Keratinocyte (primary cell): Measurements from ENCODE around the gene TSHZ2. TPM values are rescaled to one million over a fixed set of nuclear protein-coding genes. Genes with fewer than 3 reads are reported as not detected.

Experiments used
- DNase-seq: peaks from one replicate; pipeline ENCODE4 v3.0.0-alpha.2; 2011; ENCODE audit warnings: low read depth, missing footprints, low spot score
- FAIRE-seq: peaks from 2 replicates; lab custom pipeline; 2011; peaks lifted over from hg19 to GRCh38; lab: Jason Lieb, UNC
- H2AFZ ChIP-seq: 2 replicates; pipeline ENCODE4 v1.6.0; 2012; ENCODE audit warnings: low read length, control low read depth, inconsistent platforms; ENCODE audit not compliant: control insufficient read depth
- H3K27ac ChIP-seq: 2 replicates; pipeline ENCODE4 v1.5.1; 2011; ENCODE audit warnings: low read length; ENCODE audit not compliant: control insufficient read depth, insufficient read depth
- H3K27me3 ChIP-seq: 3 replicates; pipeline ENCODE4 v1.6.0; 2011; ENCODE audit warnings: low read length; ENCODE audit not compliant: control insufficient read depth, insufficient read depth; ENCODE audit errors: extremely low read depth
- H3K36me3 ChIP-seq, 2 experiments: 2 replicates in 1 of 2; 3 replicates in 1 of 2; pipeline ENCODE4 v1.5.1; 2011; ENCODE audit warnings: low read length in 2 of 2, mild to moderate bottlenecking in 1 of 2; ENCODE audit not compliant: control insufficient read depth in 2 of 2, insufficient read depth in 2 of 2; ENCODE audit errors: extremely low read depth in 1 of 2
- H3K4me1 ChIP-seq: 3 replicates; pipeline ENCODE4 v1.5.1; 2011; ENCODE audit warnings: low read length; ENCODE audit not compliant: control insufficient read depth, insufficient read depth; ENCODE audit errors: extremely low read depth
- H3K4me2 ChIP-seq: 3 replicates; pipeline ENCODE4 v1.6.0; 2011; ENCODE audit warnings: low read depth, low read length; ENCODE audit not compliant: control insufficient read depth, insufficient read depth; ENCODE audit errors: extremely low read depth
- H3K4me3 ChIP-seq, 3 experiments: fragments of 200-600 bp in 1 of 3; sonication (generic) in 1 of 3; 2 replicates in 2 of 3; 3 replicates in 1 of 3; pipeline ENCODE4 v1.5.1; 2011 to 2016; ENCODE audit warnings: low read length in 3 of 3, mild to moderate bottlenecking in 3 of 3, control low read depth in 2 of 3, inconsistent platforms in 1 of 3, low read depth in 1 of 3, mixed read lengths in 1 of 3, mixed run types in 1 of 3, moderate library complexity in 1 of 3; ENCODE audit not compliant: control insufficient read depth in 2 of 3, insufficient read depth in 2 of 3; ENCODE audit errors: extremely low read depth in 1 of 3
- H3K79me2 ChIP-seq: 2 replicates; pipeline ENCODE4 v1.6.0; 2012; ENCODE audit warnings: low read length; ENCODE audit not compliant: control insufficient read depth, insufficient read depth
- H3K9ac ChIP-seq: 3 replicates; pipeline ENCODE4 v1.6.0; 2011; ENCODE audit warnings: low read length; ENCODE audit not compliant: control insufficient read depth, insufficient read depth; ENCODE audit errors: extremely low read depth
- H3K9me1 ChIP-seq: 3 replicates; pipeline ENCODE4 v1.6.0; 2011; ENCODE audit warnings: low read length; ENCODE audit not compliant: control insufficient read depth, insufficient read depth; ENCODE audit errors: extremely low read depth
- H3K9me3 ChIP-seq: 2 replicates; pipeline ENCODE4 v1.5.1; 2012; ENCODE audit warnings: low read depth, low read length; ENCODE audit not compliant: control insufficient read depth
- H4K20me1 ChIP-seq: 3 replicates; pipeline ENCODE4 v1.6.0; 2011; ENCODE audit warnings: low read length; ENCODE audit not compliant: control insufficient read depth, insufficient read depth; ENCODE audit errors: extremely low read depth
- EZH2 ChIP-seq: IDR thresholded peaks from one replicate; pipeline ENCODE4 v1.6.1; 2012; ENCODE audit warnings: inconsistent platforms, mild to moderate bottlenecking, low read length, moderate library complexity
- dilution Hi-C: fragments of 300-500 bp; cut with MboI; formaldehyde crosslinking; loops from one replicate; pipeline ENCODE4 v1.7.0; 2020; ENCODE audit warnings: low sequenced_read_pairs; ENCODE audit not compliant: extremely low pct_ligation_motif_present
- polyA plus RNA-seq, 5 experiments: library from polyadenylated mRNA; depleted of rRNA in 3 of 5; stranded (reverse) in 3 of 5; stranded (forward) in 1 of 5; unstranded in 1 of 5; fragments of >200 nt; gene quantifications; 1 replicate in 1 of 5; 2 replicates in 3 of 5; 3 replicates in 1 of 5; pipeline versions ENCODE4 v1.2.1 to v1.2.3, GENCODE V29; 2011 to 2012; ENCODE audit warnings: missing spikeins in 2 of 5, low read depth in 1 of 5, low replicate concordance in 1 of 5
- TF ChIP-seq, protein P1 (sequence below), 3 experiments: IDR thresholded peaks in 1 of 3; conservative IDR thresholded peaks in 1 of 3; optimal IDR thresholded peaks in 1 of 3; 2 replicates in 2 of 3; 3 replicates in 1 of 3; pipeline versions ENCODE3 to v1.5.1; 2011; ENCODE audit warnings: low read length in 3 of 3, mild to moderate bottlenecking in 3 of 3, moderate library complexity in 2 of 3, control low read depth in 1 of 3, inconsistent platforms in 1 of 3; ENCODE audit not compliant: insufficient read depth in 2 of 3; ENCODE audit errors: extremely low read depth in 1 of 3

TSHZ2 gene
- polyA plus RNA-seq, 1 donor (not counting 4 experiments of a cell fraction or from before 2014, with no cell fraction given), result 1.1 TPM

DNA sequence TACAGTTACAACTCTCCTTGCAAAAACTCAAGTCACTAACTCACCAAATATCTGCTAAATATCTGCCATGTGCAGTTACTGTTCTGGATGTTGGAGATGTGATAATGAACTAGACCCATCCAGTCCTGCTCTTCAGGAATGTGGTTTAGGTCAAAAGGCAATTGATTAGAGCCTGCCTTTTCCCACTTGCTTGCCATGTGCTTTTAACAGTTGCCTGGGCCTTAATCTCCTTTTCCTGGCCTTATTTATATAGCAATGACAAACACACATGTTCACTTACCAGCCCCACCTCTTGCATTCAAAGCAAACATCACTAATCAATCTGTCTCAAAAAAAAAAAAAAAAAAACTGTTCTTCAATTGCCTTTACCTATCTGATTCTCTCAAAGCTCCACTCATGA is 422.3 kb downstream of the TSHZ2 start:
- no peak overlapping the region for H3K4me2 ChIP-seq
- H3K36me3 ChIP-seq, result no peaks in the 10 kb centered on the region
- no peak overlapping the region for H3K4me3 ChIP-seq
- dilution Hi-C loops, result no loop called here
- H3K4me1 ChIP-seq, result no peaks in the 10 kb centered on the region
- no peak overlapping the region for H2AFZ ChIP-seq
- TF ChIP-seq, protein P1, sequence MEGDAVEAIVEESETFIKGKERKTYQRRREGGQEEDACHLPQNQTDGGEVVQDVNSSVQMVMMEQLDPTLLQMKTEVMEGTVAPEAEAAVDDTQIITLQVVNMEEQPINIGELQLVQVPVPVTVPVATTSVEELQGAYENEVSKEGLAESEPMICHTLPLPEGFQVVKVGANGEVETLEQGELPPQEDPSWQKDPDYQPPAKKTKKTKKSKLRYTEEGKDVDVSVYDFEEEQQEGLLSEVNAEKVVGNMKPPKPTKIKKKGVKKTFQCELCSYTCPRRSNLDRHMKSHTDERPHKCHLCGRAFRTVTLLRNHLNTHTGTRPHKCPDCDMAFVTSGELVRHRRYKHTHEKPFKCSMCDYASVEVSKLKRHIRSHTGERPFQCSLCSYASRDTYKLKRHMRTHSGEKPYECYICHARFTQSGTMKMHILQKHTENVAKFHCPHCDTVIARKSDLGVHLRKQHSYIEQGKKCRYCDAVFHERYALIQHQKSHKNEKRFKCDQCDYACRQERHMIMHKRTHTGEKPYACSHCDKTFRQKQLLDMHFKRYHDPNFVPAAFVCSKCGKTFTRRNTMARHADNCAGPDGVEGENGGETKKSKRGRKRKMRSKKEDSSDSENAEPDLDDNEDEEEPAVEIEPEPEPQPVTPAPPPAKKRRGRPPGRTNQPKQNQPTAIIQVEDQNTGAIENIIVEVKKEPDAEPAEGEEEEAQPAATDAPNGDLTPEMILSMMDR (optimal IDR thresholded peaks at IDR 0.05 in 1 of 3, IDR thresholded peaks at IDR 0.05 in 1 of 3, conservative IDR thresholded peaks at IDR 0.05 in 1 of 3; ENCODE audit: extremely low read depth in 1 of 3, insufficient read depth in 2 of 3, low read length in 3 of 3), result no peak
- no peak for TF ChIP-seq EZH2
- no peaks in the 10 kb centered on the region for H3K9me3 ChIP-seq
- no peak overlapping the region for H3K9ac ChIP-seq
- H3K79me2 ChIP-seq, result no peaks in the 10 kb centered on the region
- H4K20me1 ChIP-seq, result no peaks in the 10 kb centered on the region
- H3K9me1 ChIP-seq, result no peaks in the 10 kb centered on the region
- no peaks in the 10 kb centered on the region for H3K27me3 ChIP-seq
- DNase-seq (no peak), FAIRE-seq (no peak)
- H3K27ac ChIP-seq, result no peak overlapping the region

DNA sequence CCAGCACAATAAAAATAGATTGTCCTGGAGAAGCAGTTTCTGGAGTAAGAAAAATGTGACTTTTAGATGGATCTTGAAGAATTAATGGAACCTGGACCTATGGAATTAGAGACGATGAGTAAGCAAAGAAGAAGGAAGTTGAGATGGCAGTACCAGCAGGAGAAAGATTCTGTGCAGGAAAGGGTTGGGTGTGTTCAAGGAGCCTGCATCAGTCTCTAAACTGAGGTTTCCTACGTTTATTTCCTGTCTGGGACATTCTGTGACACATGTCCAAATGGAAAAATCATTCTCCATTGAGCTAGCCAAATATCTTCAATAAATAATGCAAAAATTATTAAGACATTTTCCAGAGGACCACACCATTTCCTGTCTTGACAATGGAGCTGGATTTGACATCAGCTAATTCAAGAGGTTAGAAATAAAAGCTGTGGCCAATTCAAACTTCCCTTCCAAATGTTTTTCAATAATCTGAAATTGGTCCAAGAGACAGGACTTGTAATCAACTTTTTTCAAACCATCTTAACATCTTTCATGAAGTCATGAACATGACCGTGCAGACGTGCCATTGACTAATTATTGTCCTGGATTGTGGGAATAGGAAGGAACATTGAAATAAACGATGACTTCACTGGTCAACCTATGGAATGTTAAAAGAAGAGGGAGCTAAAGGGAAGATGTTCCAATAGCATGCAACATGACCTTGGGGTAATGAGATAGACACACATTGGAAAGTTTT is 423.2 kb downstream of the TSHZ2 start:
- dilution Hi-C loops, result no loop called here
- no peak for FAIRE-seq
- H3K4me1 ChIP-seq, result no peaks in the 10 kb centered on the region

More for the DNA sequence above, 423.2 kb downstream of the TSHZ2 start:
- Histone ChIP-seq H3K27ac (no peak overlapping the region), H3K27me3 (no peaks in the 10 kb centered on the region), H2AFZ (no peak overlapping the region), H4K20me1 (no peaks in the 10 kb centered on the region), H3K36me3 (no peaks in the 10 kb centered on the region), H3K9me1 (no peaks in the 10 kb centered on the region), H3K9me3 (no peaks in the 10 kb centered on the region), H3K9ac (no peak overlapping the region), H3K4me3 (no peak overlapping the region), H3K79me2 (no peaks in the 10 kb centered on the region), H3K4me2 (no peak overlapping the region)
- no peak for DNase-seq
- no peak for TF ChIP-seq EZH2
- TF ChIP-seq, protein P1 (optimal IDR thresholded peaks at IDR 0.05 in 1 of 3, IDR thresholded peaks at IDR 0.05 in 1 of 3, conservative IDR thresholded peaks at IDR 0.05 in 1 of 3; ENCODE audit: extremely low read depth in 1 of 3, insufficient read depth in 2 of 3, low read length in 3 of 3), result no peak
